Dermis blood vessel endothelial cell (primary cell): ENCODE measurements around the gene CIC. TPM values are rescaled to one million over a fixed set of nuclear protein-coding genes. Genes with fewer than 3 reads are reported as not detected.

Experiments
- DNase-seq: peaks from one replicate; pipeline ENCODE4 v3.0.0; 2010
- total RNA-seq: library from RNA; depleted of rRNA; stranded (reverse); fragments of >200 nt; gene quantifications from 2 replicates; pipeline ENCODE4 v1.2.3, GENCODE V29; 2014

CIC gene
- total RNA-seq, 1 donor from 2014 or later: 20.6 TPM

GRCh38 chr19:42290136-42290522 lies 21.1 kb downstream of the CIC start:
- DNase-seq: no peak

GRCh38 chr19:42290523-42291434 lies 21.7 kb downstream of the CIC start:
- DNase-seq: peak; percentile 64

- no peak for DNase-seq
Measured at GRCh38 chr19:42291435-42291810, 22.4 kb downstream of the CIC start.

GRCh38 chr19:42292042-42292960 lies 23.2 kb downstream of the CIC start:
- DNase-seq: no peak

GRCh38 chr19:42292963-42293362 lies 23.9 kb downstream of the CIC start:
- DNase-seq: no peak

- peak; percentile 14 for DNase-seq
Measured at GRCh38 chr19:42293540-42293939, 24.5 kb downstream of the CIC start.

GRCh38 chr19:42293948-42294347 lies 24.9 kb downstream of the CIC start:
- DNase-seq: no peak

- no peak for DNase-seq
Measured at GRCh38 chr19:42294471-42295137, 25.6 kb downstream of the CIC start.

GRCh38 chr19:42295342-42295741 lies 26.3 kb downstream of the CIC start:
- DNase-seq: no peak

GRCh38 chr19:42295831-42296525 lies 26.9 kb downstream of the CIC start:
- peak; percentile 84 for DNase-seq

GRCh38 chr19:42297039-42297438 lies 28.0 kb downstream of the CIC start:
- DNase-seq: no peak

- peak; percentile 19 for DNase-seq
Measured at GRCh38 chr19:42301646-42302203, 32.7 kb downstream of the CIC start, which contains the start of gene PRR19. PRR19 (plus strand) TSS chr19:42302132; CDS start chr19:42309585, 7,453 bp downstream.

- no peak for DNase-seq
Measured at GRCh38 chr19:42303101-42303464, 34.0 kb downstream of the CIC start.

GRCh38 chr19:42303876-42304275 lies 34.8 kb downstream of the CIC start:
- DNase-seq: no peak

- peak; percentile 17 for DNase-seq
Measured at GRCh38 chr19:42306646-42307045, 37.6 kb downstream of the CIC start.

GRCh38 chr19:42309686-42310085 lies 40.6 kb downstream of the CIC start:
- no peak for DNase-seq

GRCh38 chr19:42311657-42312056 lies 42.6 kb downstream of the CIC start:
- no peak for DNase-seq

GRCh38 chr19:42312370-42312769 lies 43.3 kb downstream of the CIC start:
- no peak for DNase-seq

GRCh38 chr19:42313096-42313839 lies 44.2 kb downstream of the CIC start, which contains the start of gene TMEM145:
TMEM145 (plus strand) TSS chr19:42313309; CDS start chr19:42313377, 68 bp downstream.
- DNase-seq: peak; percentile 55

GRCh38 chr19:42313840-42314755 lies 45.0 kb downstream of the CIC start:
- DNase-seq: no peak
